ENCODE measurements around the gene TMEM260.

GRCh38 chr14:56650979-56651378, 71.4 kb downstream of the TMEM260 start:
- TF ChIP-seq CREB5 (CRISPR knock-in tag; IDR thresholded peaks at IDR 0.05; ENCODE audit: low read depth) (no peak), RARB (CRISPR knock-in tag; IDR thresholded peaks at IDR 0.05) (no peak), PATZ1 (CRISPR knock-in tag; IDR thresholded peaks at IDR 0.05; ENCODE audit: borderline replicate concordance) (no peak), CSDC2 (CRISPR knock-in tag; IDR thresholded peaks at IDR 0.05) (no peak), ZNF70 (CRISPR knock-in tag; IDR thresholded peaks at IDR 0.05) (no peak), ZFP3 (CRISPR knock-in tag; IDR thresholded peaks at IDR 0.05) (no peak), ZFP30 (CRISPR knock-in tag; IDR thresholded peaks at IDR 0.05) (no peak), GLIS3 (CRISPR knock-in tag; IDR thresholded peaks at IDR 0.05) (no peak), CSRNP3 (CRISPR knock-in tag; IDR thresholded peaks at IDR 0.05) (no peak), ARNTL (CRISPR knock-in tag; IDR thresholded peaks at IDR 0.05; ENCODE audit: borderline replicate concordance, low read depth) (no peak), SNAI2 (CRISPR knock-in tag; IDR thresholded peaks at IDR 0.05) (no peak), ESRRG (CRISPR knock-in tag; IDR thresholded peaks at IDR 0.05) (no peak), OSR1 (CRISPR knock-in tag; IDR thresholded peaks at IDR 0.05) (no peak), BACH2 (CRISPR knock-in tag; IDR thresholded peaks at IDR 0.05; ENCODE audit: borderline replicate concordance) (no peak)

All from SK-N-SH treated with all-trans-retinoic acid at 6 μM for 48 hours (cell line).